Epithelial cell of umbilical artery (primary cell): Measurements from ENCODE around the gene ZBTB6. TPM values are rescaled to one million over a fixed set of nuclear protein-coding genes. Genes with fewer than 3 reads are reported as not detected.

Experiments
- total RNA-seq: library from RNA; depleted of rRNA; stranded (reverse); fragments of >200 nt; gene quantifications from 2 replicates; pipeline ENCODE4 v1.2.3, GENCODE V29; 2014

ZBTB6 gene
- total RNA-seq = 14.0 and 16.0 TPM in 2 replicates

GRCh38 chr9:122912964-122913673 lies at the start of gene ZBTB6:
TSS of gene ZBTB6 (minus strand) at chr9:122913323. CDS start at chr9:122912072, 1,251 bp downstream.

GRCh38 chr9:122940749-122941581 lies 27.8 kb upstream of the ZBTB6 start, which contains the start of gene RABGAP1:
TSS of gene RABGAP1 (plus strand) at chr9:122941020. CDS start at chr9:122957060, 16,040 bp downstream.

GRCh38 chr9:122931226-122932121 lies 18.4 kb upstream of the ZBTB6 start, which contains the start of gene ZBTB26:
TSS of gene ZBTB26 (minus strand) at chr9:122931512. CDS start at chr9:122919934, 11,578 bp downstream.

GRCh38 chr9:122904823-122905710 lies 8.1 kb downstream of the ZBTB6 start, which contains the start of gene RC3H2:
TSS of gene RC3H2 (minus strand) at chr9:122905359. CDS start at chr9:122897509, 7,850 bp downstream.

Other genes with a start within 250 kb of the ZBTB6 start
- gene OR1L3, start 238.2 kb downstream of the ZBTB6 start, total RNA-seq = not detected in 2 replicates
- not detected in 2 replicates for gene OR1L4, start 189.3 kb downstream of the ZBTB6 start, total RNA-seq
- not detected in 2 replicates for gene OR1L6, start 171.0 kb downstream of the ZBTB6 start, total RNA-seq
- not detected in 2 replicates for gene OR5C1, start 124.4 kb downstream of the ZBTB6 start, total RNA-seq
- not detected in 2 replicates for gene OR1K1, start 113.2 kb downstream of the ZBTB6 start, total RNA-seq
- 59.1 and 74.5 TPM in 2 replicates for gene PDCL, start 84.7 kb downstream of the ZBTB6 start, total RNA-seq
- gene RC3H2, start 8.0 kb downstream of the ZBTB6 start, total RNA-seq = 41.6 and 62.5 TPM in 2 replicates
- 2.9 and 3.6 TPM in 2 replicates for gene ZBTB26, start 18.2 kb upstream of the ZBTB6 start, total RNA-seq
- gene RABGAP1, start 27.7 kb upstream of the ZBTB6 start, total RNA-seq = 27.0 and 41.8 TPM in 2 replicates
- gene GPR21, start 120.3 kb upstream of the ZBTB6 start, total RNA-seq = 0.15 and 0.32 TPM in 2 replicates